ENCODE measurements around the gene DYRK1B.
A peak's percentile ranks its signal among the peaks of the same experiment; 100 is the strongest.

The DYRK1B gene

GRCh38 chr19:39823686-39824085 lies 10.3 kb downstream of the DYRK1B start:
- Histone ChIP-seq H3K79me2 (peaks cover 20% of the 10 kb centered on the region), H3K27me3 (ENCODE audit: control insufficient read depth, insufficient read depth, low read length) (no peaks in the 10 kb centered on the region), H3K9ac (no peak overlapping the region), H3K4me2 (ENCODE audit: low read length) (peak overlapping the region; percentile 77), H3K9me3 (ENCODE audit: control insufficient read depth, low read length) (no peaks in the 10 kb centered on the region), H3K4me3 (ENCODE audit: low read depth, low read length) (peak overlapping the region; percentile 59), H3K27ac (peak overlapping the region; percentile 66), H3K36me3 (ENCODE audit: control insufficient read depth, insufficient read depth, low read length) (no peaks in the 10 kb centered on the region), H2AFZ (peak overlapping the region; percentile 81), H3K4me1 (no peaks in the 10 kb centered on the region)
- TF ChIP-seq CTCF (IDR thresholded peaks at IDR 0.05), result no peak

GRCh38 chr19:39820696-39821095 lies 13.3 kb downstream of the DYRK1B start:
- Histone ChIP-seq H3K79me2 (peaks cover 22% of the 10 kb centered on the region), H3K9ac (no peak overlapping the region), H2AFZ (no peak overlapping the region), H3K36me3 (ENCODE audit: control insufficient read depth, insufficient read depth, low read length) (no peaks in the 10 kb centered on the region), H3K4me2 (ENCODE audit: low read length) (no peak overlapping the region), H3K4me3 (ENCODE audit: low read depth, low read length) (no peak overlapping the region), H3K27ac (no peak overlapping the region), H3K9me3 (ENCODE audit: control insufficient read depth, low read length) (no peaks in the 10 kb centered on the region), H3K27me3 (ENCODE audit: control insufficient read depth, insufficient read depth, low read length) (no peaks in the 10 kb centered on the region), H3K4me1 (no peaks in the 10 kb centered on the region)
- TF ChIP-seq CTCF (IDR thresholded peaks at IDR 0.05), result no peak

GRCh38 chr19:39819786-39820185 lies 14.2 kb downstream of the DYRK1B start:
- no peak for TF ChIP-seq CTCF (IDR thresholded peaks at IDR 0.05)
- Histone ChIP-seq H3K79me2 (peaks cover 22% of the 10 kb centered on the region), H3K4me1 (no peaks in the 10 kb centered on the region), H3K4me2 (ENCODE audit: low read length) (no peak overlapping the region), H3K9ac (no peak overlapping the region), H3K27ac (no peak overlapping the region), H3K4me3 (ENCODE audit: low read depth, low read length) (no peak overlapping the region), H3K27me3 (ENCODE audit: control insufficient read depth, insufficient read depth, low read length) (no peaks in the 10 kb centered on the region), H3K9me3 (ENCODE audit: control insufficient read depth, low read length) (no peaks in the 10 kb centered on the region), H3K36me3 (ENCODE audit: control insufficient read depth, insufficient read depth, low read length) (no peaks in the 10 kb centered on the region), H2AFZ (no peak overlapping the region)

- no peaks in the 10 kb centered on the region for H3K4me1 ChIP-seq
- no peak overlapping the region for H3K4me3 ChIP-seq (ENCODE audit: low read depth, low read length)
- H3K9me3 ChIP-seq (ENCODE audit: control insufficient read depth, low read length), result no peaks in the 10 kb centered on the region
- H3K27ac ChIP-seq, result no peak overlapping the region
- no peak overlapping the region for H3K9ac ChIP-seq
- H3K36me3 ChIP-seq (ENCODE audit: control insufficient read depth, insufficient read depth, low read length), result no peaks in the 10 kb centered on the region
- H3K79me2 ChIP-seq, result peaks cover 19% of the 10 kb centered on the region
- no peak overlapping the region for H3K4me2 ChIP-seq (ENCODE audit: low read length)
- no peaks in the 10 kb centered on the region for H3K27me3 ChIP-seq (ENCODE audit: control insufficient read depth, insufficient read depth, low read length)
- no peak overlapping the region for H2AFZ ChIP-seq
- TF ChIP-seq CTCF (IDR thresholded peaks at IDR 0.05), result no peak
Observed at GRCh38 chr19:39818626-39819097, 15.3 kb downstream of the DYRK1B start.

GRCh38 chr19:39817888-39818561 lies 15.9 kb downstream of the DYRK1B start:
- H3K4me2 ChIP-seq (ENCODE audit: low read length), result no peak overlapping the region
- no peak overlapping the region for H3K9ac ChIP-seq
- no peaks in the 10 kb centered on the region for H3K27me3 ChIP-seq (ENCODE audit: control insufficient read depth, insufficient read depth, low read length)
- H3K4me3 ChIP-seq (ENCODE audit: low read depth, low read length), result no peak overlapping the region
- H2AFZ ChIP-seq, result no peak overlapping the region
- H3K4me1 ChIP-seq, result no peaks in the 10 kb centered on the region
- TF ChIP-seq CTCF (IDR thresholded peaks at IDR 0.05), result no peak
- H3K36me3 ChIP-seq (ENCODE audit: control insufficient read depth, insufficient read depth, low read length), result no peaks in the 10 kb centered on the region
- peaks cover 19% of the 10 kb centered on the region for H3K79me2 ChIP-seq
- no peaks in the 10 kb centered on the region for H3K9me3 ChIP-seq (ENCODE audit: control insufficient read depth, low read length)
- no peak overlapping the region for H3K27ac ChIP-seq

All from parathyroid adenoma (tissue), 2 donors.